ENCODE data around the gene SHF. TPM values are rescaled to one million over a fixed set of nuclear protein-coding genes. Genes with fewer than 3 reads are reported as not detected.
A peak's percentile ranks its signal among the peaks of the same experiment; 100 is the strongest.

Gene SHF
- polyA plus RNA-seq, 1 donor (not counting 4 experiments of a cell fraction or from before 2014, with no cell fraction given), result 0.24 TPM

DNA sequence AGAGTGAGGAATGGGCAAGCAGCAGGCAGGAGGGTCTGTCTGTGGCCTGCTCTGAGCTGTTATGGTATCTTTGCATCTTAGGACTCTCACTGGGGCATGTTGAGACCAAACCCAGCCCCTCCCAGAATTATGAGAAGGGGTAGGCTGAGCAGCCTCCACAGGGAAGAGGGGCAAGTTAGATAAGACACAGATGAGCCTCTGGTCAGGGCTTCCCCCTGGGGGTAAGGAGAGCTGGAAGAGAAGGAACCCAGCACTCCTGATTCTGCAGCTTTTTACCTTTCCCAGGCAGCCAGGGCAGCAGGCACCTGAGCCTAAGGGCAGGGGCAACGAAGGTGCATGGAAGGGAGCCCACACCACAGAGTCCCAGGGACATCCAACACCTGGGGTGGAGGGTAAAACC, 38.7 kb downstream of the SHF start:
- Histone ChIP-seq H2AFZ (ENCODE audit: control insufficient read depth, low read length) (no peak overlapping the region), H3K9me3 (ENCODE audit: control insufficient read depth, low read depth, low read length) (no peaks in the 10 kb centered on the region), H3K9me1 (ENCODE audit: control insufficient read depth, extremely low read depth, insufficient read depth, low read length) (peaks cover 3% of the 10 kb centered on the region), H3K4me3 (ENCODE audit: control insufficient read depth in 2 of 3, extremely low read depth in 1 of 3, insufficient read depth in 2 of 3, low read depth in 1 of 3, low read length in 3 of 3) (no peak overlapping the region), H3K27me3 (ENCODE audit: control insufficient read depth, extremely low read depth, insufficient read depth, low read length) (no peaks in the 10 kb centered on the region), H4K20me1 (ENCODE audit: control insufficient read depth, extremely low read depth, insufficient read depth, low read length) (no peaks in the 10 kb centered on the region), H3K4me1 (ENCODE audit: control insufficient read depth, extremely low read depth, insufficient read depth, low read length) (peaks cover 24% of the 10 kb centered on the region), H3K9ac (ENCODE audit: control insufficient read depth, extremely low read depth, insufficient read depth, low read length) (no peak overlapping the region), H3K27ac (ENCODE audit: control insufficient read depth, insufficient read depth, low read length) (peak overlapping the region; percentile 14), H3K36me3 (ENCODE audit: control insufficient read depth in 2 of 2, extremely low read depth in 1 of 2, insufficient read depth in 2 of 2, low read length in 2 of 2) (peaks cover 25 to 29% of the 10 kb centered on the region in 2 experiments), H3K4me2 (ENCODE audit: control insufficient read depth, extremely low read depth, insufficient read depth, low read depth, low read length) (peak overlapping the region; percentile 62), H3K79me2 (ENCODE audit: control insufficient read depth, insufficient read depth, low read length) (no peaks in the 10 kb centered on the region)
- DNase-seq (ENCODE audit: low read depth, low spot score), result no peak
- TF ChIP-seq, protein P1, sequence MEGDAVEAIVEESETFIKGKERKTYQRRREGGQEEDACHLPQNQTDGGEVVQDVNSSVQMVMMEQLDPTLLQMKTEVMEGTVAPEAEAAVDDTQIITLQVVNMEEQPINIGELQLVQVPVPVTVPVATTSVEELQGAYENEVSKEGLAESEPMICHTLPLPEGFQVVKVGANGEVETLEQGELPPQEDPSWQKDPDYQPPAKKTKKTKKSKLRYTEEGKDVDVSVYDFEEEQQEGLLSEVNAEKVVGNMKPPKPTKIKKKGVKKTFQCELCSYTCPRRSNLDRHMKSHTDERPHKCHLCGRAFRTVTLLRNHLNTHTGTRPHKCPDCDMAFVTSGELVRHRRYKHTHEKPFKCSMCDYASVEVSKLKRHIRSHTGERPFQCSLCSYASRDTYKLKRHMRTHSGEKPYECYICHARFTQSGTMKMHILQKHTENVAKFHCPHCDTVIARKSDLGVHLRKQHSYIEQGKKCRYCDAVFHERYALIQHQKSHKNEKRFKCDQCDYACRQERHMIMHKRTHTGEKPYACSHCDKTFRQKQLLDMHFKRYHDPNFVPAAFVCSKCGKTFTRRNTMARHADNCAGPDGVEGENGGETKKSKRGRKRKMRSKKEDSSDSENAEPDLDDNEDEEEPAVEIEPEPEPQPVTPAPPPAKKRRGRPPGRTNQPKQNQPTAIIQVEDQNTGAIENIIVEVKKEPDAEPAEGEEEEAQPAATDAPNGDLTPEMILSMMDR (optimal IDR thresholded peaks at IDR 0.05 in 1 of 3, IDR thresholded peaks at IDR 0.05 in 1 of 3, conservative IDR thresholded peaks at IDR 0.05 in 1 of 3; ENCODE audit: extremely low read depth in 1 of 3, insufficient read depth in 2 of 3, low read length in 3 of 3), result no peak
- no peak for TF ChIP-seq EZH2 (IDR thresholded peaks at IDR 0.05; ENCODE audit: low read length)
- no peak for FAIRE-seq
- dilution Hi-C loops (cut with MboI; ENCODE audit: extremely low pct_ligation_motif_present, low sequenced_read_pairs), result no loop called here

DNA sequence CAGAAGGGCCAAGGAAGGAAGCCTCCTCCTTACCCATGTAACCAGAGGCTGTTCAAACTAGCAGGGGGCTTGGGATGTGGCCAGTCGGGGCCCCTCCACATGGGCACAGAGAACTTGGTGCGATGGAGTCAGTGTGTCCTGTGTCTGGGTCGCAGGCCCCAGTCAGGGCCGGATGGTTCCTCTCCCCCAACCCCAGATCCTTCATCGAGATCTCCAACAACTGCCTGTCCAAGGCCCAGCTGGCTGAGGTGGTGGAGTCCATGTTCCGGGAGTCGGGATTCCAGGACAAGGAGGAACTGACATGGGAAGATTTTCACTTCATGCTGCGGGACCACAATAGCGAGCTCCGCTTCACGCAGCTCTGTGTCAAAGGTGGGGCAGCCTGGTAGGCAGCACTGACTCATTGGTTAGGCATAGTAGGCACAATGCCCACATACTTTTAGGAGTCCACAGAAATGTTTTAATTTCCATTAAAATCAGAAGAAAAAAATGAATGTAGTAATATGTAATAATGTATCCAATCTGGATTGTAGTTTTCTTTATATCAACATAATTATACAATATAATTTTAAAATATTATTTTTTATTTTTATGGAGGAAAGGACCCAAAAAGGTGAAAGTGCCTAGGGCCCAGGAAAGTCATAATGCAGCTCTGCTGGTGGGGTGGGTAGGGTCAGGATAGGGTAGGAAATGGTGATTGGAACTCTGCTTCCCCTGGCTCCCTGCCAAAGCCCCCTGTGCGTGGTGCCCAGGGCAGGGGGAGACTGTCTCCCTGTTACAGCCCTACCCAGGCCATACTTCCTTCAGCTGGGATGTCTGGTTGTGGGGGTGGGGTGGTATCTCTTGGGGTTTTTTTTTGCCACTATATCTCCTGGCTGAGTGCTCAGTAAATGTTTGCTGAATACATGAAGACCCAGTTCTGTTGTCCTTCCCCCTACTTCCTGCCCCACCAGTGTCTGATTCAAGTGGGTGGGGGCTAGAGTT, 39.4 kb downstream of the SHF start:
- FAIRE-seq, result peak; percentile 84
- Histone ChIP-seq H3K27ac (ENCODE audit: control insufficient read depth, insufficient read depth, low read length) (peak overlapping the region; percentile 47), H3K79me2 (ENCODE audit: control insufficient read depth, insufficient read depth, low read length) (no peaks in the 10 kb centered on the region), H2AFZ (ENCODE audit: control insufficient read depth, low read length) (no peak overlapping the region), H3K4me2 (ENCODE audit: control insufficient read depth, extremely low read depth, insufficient read depth, low read depth, low read length) (peak overlapping the region; percentile 62), H3K4me1 (ENCODE audit: control insufficient read depth, extremely low read depth, insufficient read depth, low read length) (peaks cover 24% of the 10 kb centered on the region), H3K9ac (ENCODE audit: control insufficient read depth, extremely low read depth, insufficient read depth, low read length) (no peak overlapping the region), H3K27me3 (ENCODE audit: control insufficient read depth, extremely low read depth, insufficient read depth, low read length) (no peaks in the 10 kb centered on the region), H3K9me1 (ENCODE audit: control insufficient read depth, extremely low read depth, insufficient read depth, low read length) (peaks cover 3% of the 10 kb centered on the region), H4K20me1 (ENCODE audit: control insufficient read depth, extremely low read depth, insufficient read depth, low read length) (no peaks in the 10 kb centered on the region), H3K36me3 (ENCODE audit: control insufficient read depth in 2 of 2, extremely low read depth in 1 of 2, insufficient read depth in 2 of 2, low read length in 2 of 2) (peaks cover 25 to 30% of the 10 kb centered on the region in 2 experiments), H3K4me3 (ENCODE audit: control insufficient read depth in 2 of 3, extremely low read depth in 1 of 3, insufficient read depth in 2 of 3, low read depth in 1 of 3, low read length in 3 of 3) (no peak overlapping the region), H3K9me3 (ENCODE audit: control insufficient read depth, low read depth, low read length) (no peaks in the 10 kb centered on the region)
- DNase-seq (ENCODE audit: low read depth, low spot score), result no peak
- TF ChIP-seq EZH2 (IDR thresholded peaks at IDR 0.05; ENCODE audit: low read length), result no peak
- TF ChIP-seq, protein P1 (optimal IDR thresholded peaks at IDR 0.05 in 1 of 3, IDR thresholded peaks at IDR 0.05 in 1 of 3, conservative IDR thresholded peaks at IDR 0.05 in 1 of 3; ENCODE audit: extremely low read depth in 1 of 3, insufficient read depth in 2 of 3, low read length in 3 of 3), result no peak
- dilution Hi-C loops (cut with MboI; ENCODE audit: extremely low pct_ligation_motif_present, low sequenced_read_pairs), result no loop called here

All from keratinocyte (primary cell).